K562 (cell line): ENCODE measurements around the gene ABCA3. TPM values are rescaled to one million over a fixed set of nuclear protein-coding genes. Genes with fewer than 3 reads are reported as not detected.

Experiments used
- ATAC-seq: fragments of 200-7000 bp; cut with Tn5 transposase; 3 replicates; pipeline ENCODE4 v1.9.1; 2020; ENCODE audit warnings: moderate library complexity
- BruUV-seq: library from RNA; stranded (reverse); fragments of 400-500 nt; replicated peaks from 2 replicates; lab custom pipeline; 2021; lab: Mats Ljungman, UMichigan
- CTCF ChIA-PET: fragments of 300-600 bp; formaldehyde crosslinking; extraction: SDS; loops from one replicate; lab custom pipeline; 2021; ENCODE audit warnings: low intra/inter-chr PET ratio; lab: Yijun Ruan, JAX
- POLR2A ChIA-PET: fragments of 300-600, 350-650 bp; sonication (Branson Sonifier 250); formaldehyde crosslinking; extraction: SDS; loops from one replicate; lab custom pipeline; 2021; ENCODE audit warnings: antibody characterized with exemption, inconsistent platforms; lab: Yijun Ruan, JAX
- DNase-seq, 4 experiments: peaks; one replicate each; pipeline versions ENCODE4 v3.0.0 to v3.0.0-alpha.2; 2011 to 2018; ENCODE audit warnings: low spot score in 3 of 4, mixed read lengths in 3 of 4; ENCODE audit errors: extremely low read depth in 1 of 4
- FAIRE-seq: peaks from 2 replicates; lab custom pipeline; 2011; peaks lifted over from hg19 to GRCh38; lab: Jason Lieb, UNC
- H2AFZ ChIP-seq: 2 replicates; pipeline ENCODE4 v1.6.0; 2011; ENCODE audit warnings: low read depth, low read length, control low read depth, inconsistent platforms
- H3K27ac ChIP-seq: fragments of 200-600 bp; 3 replicates; pipeline ENCODE4 v1.8.0; 2011; ENCODE audit warnings: low read depth, mild to moderate bottlenecking, control low read depth, inconsistent platforms, low read length, moderate library complexity, mixed read lengths; ENCODE audit errors: extremely low read depth
- H3K27me3 ChIP-seq, 2 experiments: fragments of 300-600 bp in 1 of 2; 2 replicates in 1 of 2; 3 replicates in 1 of 2; pipeline versions ENCODE4 v1.6.0 to v1.8.0; 2011; ENCODE audit warnings: inconsistent platforms in 2 of 2, low read length in 2 of 2, mild to moderate bottlenecking in 1 of 2, mixed read lengths in 1 of 2, moderate library complexity in 1 of 2; ENCODE audit not compliant: control insufficient read depth in 2 of 2, insufficient read depth in 2 of 2
- H3K36me3 ChIP-seq: fragments of 300-600 bp; 3 replicates; pipeline ENCODE4 v1.8.0; 2011; ENCODE audit warnings: mild to moderate bottlenecking, low read length, inconsistent platforms; ENCODE audit not compliant: control insufficient read depth, insufficient read depth
- H3K4me1 ChIP-seq, 2 experiments: fragments of 200-600 bp in 1 of 2; replicated peaks in 1 of 2; 2 replicates in 1 of 2; 3 replicates in 1 of 2; pipeline versions ENCODE4 v1.5.1 to v1.8.0; 2011; ENCODE audit warnings: inconsistent platforms in 2 of 2, low read length in 2 of 2, mild to moderate bottlenecking in 1 of 2, mixed read lengths in 1 of 2, moderate library complexity in 1 of 2; ENCODE audit not compliant: control insufficient read depth in 2 of 2, insufficient read depth in 2 of 2
- H3K4me2 ChIP-seq: 2 replicates; pipeline ENCODE4 v1.6.1; 2011; ENCODE audit warnings: low read length, control low read depth, inconsistent platforms, mixed read lengths; ENCODE audit not compliant: insufficient read depth
- H3K4me3 ChIP-seq: fragments of 200-600 bp; sonication (generic), shearing (Covaris generic); 2 replicates; pipeline ENCODE4 v1.5.1; 2016; ENCODE audit warnings: control low read depth, inconsistent platforms
- H3K79me2 ChIP-seq: fragments of 200-600 bp; 3 replicates; pipeline ENCODE4 v1.8.0; 2011; ENCODE audit warnings: low read length, inconsistent platforms; ENCODE audit not compliant: control insufficient read depth, insufficient read depth
- H3K9ac ChIP-seq, 2 experiments: 2 replicates each; pipeline versions ENCODE4 v1.6.0 to v1.6.1; 2011; ENCODE audit warnings: low read depth in 2 of 2, low read length in 2 of 2, control low read depth in 1 of 2, inconsistent platforms in 1 of 2, mild to moderate bottlenecking in 1 of 2, mixed read lengths in 1 of 2; ENCODE audit not compliant: insufficient read depth in 1 of 2
- H3K9me1 ChIP-seq: one replicate; pipeline ENCODE4 v1.6.0; 2011; ENCODE audit warnings: inconsistent platforms, mild to moderate bottlenecking, low read length, moderate library complexity; ENCODE audit not compliant: control insufficient read depth, insufficient read depth
- H3K9me3 ChIP-seq: replicated peaks from 2 replicates; pipeline ENCODE4 v1.5.1; 2011; ENCODE audit warnings: low read depth, low read length, inconsistent platforms; ENCODE audit not compliant: control insufficient read depth, insufficient read depth
- H4K20me1 ChIP-seq: replicated peaks from 2 replicates; pipeline ENCODE4 v1.6.1; 2011; ENCODE audit warnings: low read length, inconsistent platforms, mixed read lengths; ENCODE audit not compliant: control insufficient read depth, insufficient read depth
- ELF1 ChIP-seq: fragments of 200-800 bp; sonication (Bioruptor generic); IDR thresholded peaks from 2 replicates; pipeline ENCODE4 v1.6.1; 2016; ENCODE audit warnings: missing genetic modification characterization, missing compliant biosample characterization
- MBD2 ChIP-seq: sonication (generic); IDR thresholded peaks from 2 replicates; pipeline ENCODE4 v1.6.1; 2016; ENCODE audit warnings: low read depth, borderline replicate concordance
- NR3C1 ChIP-seq: sonication (generic); formaldehyde crosslinking; IDR thresholded peaks from 2 replicates; pipeline ENCODE4 v1.8.1; 2022; ENCODE audit warnings: missing genetic modification reagents
- RFX5 ChIP-seq: IDR thresholded peaks from 2 replicates; pipeline ENCODE4 v1.6.1; 2011; ENCODE audit warnings: low read depth, mild to moderate bottlenecking, improper control_type of control experiment, low read length
- RHOXF2B ChIP-seq: fragments of 250-450 bp; sonication (Bioruptor Pico); conservative IDR thresholded peaks from 2 replicates; pipeline ENCODE4 v1.5.1; 2021
- WHSC1 ChIP-seq: IDR thresholded peaks from one replicate; pipeline ENCODE4 v1.6.1; 2012; ENCODE audit warnings: low read length, control low read depth, inconsistent platforms
- WGBS: fragments of 100-300 bp; shearing (Covaris generic); methylation state at CpG from one replicate; pipeline ENCODE4 v1.1.6; 2016; ENCODE audit warnings: low coverage, mixed read lengths; ENCODE audit not compliant: insufficient coverage; ENCODE audit errors: missing lambda C conversion rate; 5-methylcytosine and 5-hydroxymethylcytosine counted together
- in situ Hi-C: fragments of 300-500 bp; cut with MboI; formaldehyde crosslinking; loops from 4 replicates; pipeline ENCODE4 v1.15.0; 2018; ENCODE audit warnings: inconsistent platforms, mixed read lengths
- intact Hi-C: fragments of 100-400 bp; cut with micrococcal nuclease; formaldehyde crosslinking; loops from 2 replicates; pipeline ENCODE4 v1.14.2; 2022
- polyA plus RNA-seq, 8 experiments: library from polyadenylated mRNA; depleted of rRNA in 4 of 8; stranded (reverse) in 5 of 8; unstranded in 3 of 8; fragments of >200 nt; fragmentation: Nextera tagmentation in 2 of 8; fragmentation: Illumina TruSeq in 1 of 8; extraction: Ambion mirVana in 2 of 8; extraction: Trizol in 1 of 8; gene quantifications; 2 replicates each; pipeline versions ENCODE4 v1.2.1 to v1.2.3, GENCODE V29; 2011 to 2014; ENCODE audit warnings: inconsistent platforms in 1 of 8, missing spikeins in 1 of 8
- total RNA-seq, 7 experiments: library from RNA; depleted of rRNA in 6 of 7; stranded (reverse); fragments of >200 nt in 6 of 7; fragmentation: Illumina TruSeq in 2 of 7; extraction: Trizol in 2 of 7; gene quantifications; 2 replicates each; pipeline versions ENCODE4 v1.2.1 to v1.2.3, GENCODE V29; 2011 to 2021; ENCODE audit warnings: low replicate concordance in 1 of 7
- TF ChIP-seq, protein P1 (sequence below): fragments of 450-650 bp; IDR thresholded peaks from 2 replicates; pipeline ENCODE4 v1.6.1; 2016; ENCODE audit warnings: mild to moderate bottlenecking
- TF ChIP-seq, protein P2 (sequence below): fragments of 200-800 bp; sonication (Bioruptor generic); IDR thresholded peaks from 2 replicates; pipeline ENCODE4 v1.6.1; 2016; ENCODE audit warnings: missing genetic modification characterization, missing compliant biosample characterization

Gene ABCA3
- total and polyA plus RNA-seq, 9 of the 15 experiments (the other 6 are each of a cell fraction or from before 2014, with no cell fraction given) = 0.66 to 23.7 (median 6.9) TPM

DNA sequence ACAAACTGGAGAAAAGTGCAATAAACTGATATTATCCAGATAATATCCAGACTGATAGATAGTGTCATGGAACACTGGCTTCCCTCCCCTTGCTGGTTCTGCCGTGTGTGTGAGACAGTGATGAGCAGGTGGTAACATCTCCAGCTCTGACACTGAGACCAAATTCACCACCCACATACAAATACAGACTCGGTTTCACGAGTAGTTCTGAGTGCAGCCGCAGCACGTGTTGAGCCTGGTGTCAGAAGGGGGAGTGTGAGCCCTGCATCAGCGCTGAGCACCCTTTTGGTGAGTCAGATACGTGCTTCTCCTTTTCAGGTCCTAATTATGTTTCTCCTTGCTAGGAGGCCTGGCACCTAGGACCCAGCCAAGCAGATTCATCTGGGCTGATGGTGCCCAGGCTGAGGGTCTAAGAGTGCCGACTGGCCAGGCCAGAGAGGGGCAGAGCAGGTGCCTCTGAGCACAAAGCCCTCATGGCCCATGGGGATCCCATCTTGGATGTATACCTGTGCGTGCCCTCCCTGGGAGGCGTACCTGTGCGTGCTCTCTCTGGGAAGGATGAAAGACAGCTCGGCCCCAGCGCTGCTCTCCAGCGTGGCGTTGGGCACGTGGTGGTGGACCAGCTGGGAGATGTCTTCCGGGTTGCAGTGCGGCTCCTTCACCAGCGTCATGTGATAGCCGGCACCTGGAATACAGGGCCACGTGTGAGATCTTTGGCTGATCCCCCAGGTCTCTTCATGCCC, 45.3 kb downstream of the ABCA3 start:
- Histone ChIP-seq H3K9me1 (no peaks in the 10 kb centered on the region), H3K36me3 (peaks cover 46% of the 10 kb centered on the region; the same call in 2 of the 3 replicates), H3K27me3 (no peaks in the 10 kb centered on the region), H2AFZ (no peak overlapping the region), H3K4me3 (no peak overlapping the region), H3K27ac (no peak overlapping the region), H3K4me1 (peaks cover 6 to 24% of the 10 kb centered on the region in 2 experiments; a peak in 4 of 5 replicates), H3K9ac (no peak overlapping the region), H4K20me1 (no peaks in the 10 kb centered on the region; the same call in 1 of the 2 replicates), H3K4me2 (no peak overlapping the region), H3K79me2 (no peaks in the 10 kb centered on the region), H3K9me3 (no peaks in the 10 kb centered on the region)
- in situ Hi-C loops = no loop called here
- ATAC-seq (no peak), FAIRE-seq (no peak), DNase-seq (no peak)
- no TSS peak for BruUV-seq
- intact Hi-C loops = no loop called here
- TF ChIP-seq MBD2 (no peak), RFX5 (no peak), WHSC1 (no peak), ELF1 (tag) (no peak), RHOXF2B (CRISPR knock-in tag) (no peak), NR3C1 (CRISPR knock-in tag) (no peak)
- TF ChIP-seq, protein P1, sequence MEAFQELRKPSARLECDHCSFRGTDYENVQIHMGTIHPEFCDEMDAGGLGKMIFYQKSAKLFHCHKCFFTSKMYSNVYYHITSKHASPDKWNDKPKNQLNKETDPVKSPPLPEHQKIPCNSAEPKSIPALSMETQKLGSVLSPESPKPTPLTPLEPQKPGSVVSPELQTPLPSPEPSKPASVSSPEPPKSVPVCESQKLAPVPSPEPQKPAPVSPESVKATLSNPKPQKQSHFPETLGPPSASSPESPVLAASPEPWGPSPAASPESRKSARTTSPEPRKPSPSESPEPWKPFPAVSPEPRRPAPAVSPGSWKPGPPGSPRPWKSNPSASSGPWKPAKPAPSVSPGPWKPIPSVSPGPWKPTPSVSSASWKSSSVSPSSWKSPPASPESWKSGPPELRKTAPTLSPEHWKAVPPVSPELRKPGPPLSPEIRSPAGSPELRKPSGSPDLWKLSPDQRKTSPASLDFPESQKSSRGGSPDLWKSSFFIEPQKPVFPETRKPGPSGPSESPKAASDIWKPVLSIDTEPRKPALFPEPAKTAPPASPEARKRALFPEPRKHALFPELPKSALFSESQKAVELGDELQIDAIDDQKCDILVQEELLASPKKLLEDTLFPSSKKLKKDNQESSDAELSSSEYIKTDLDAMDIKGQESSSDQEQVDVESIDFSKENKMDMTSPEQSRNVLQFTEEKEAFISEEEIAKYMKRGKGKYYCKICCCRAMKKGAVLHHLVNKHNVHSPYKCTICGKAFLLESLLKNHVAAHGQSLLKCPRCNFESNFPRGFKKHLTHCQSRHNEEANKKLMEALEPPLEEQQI = no peak
- TF ChIP-seq, protein P2, sequence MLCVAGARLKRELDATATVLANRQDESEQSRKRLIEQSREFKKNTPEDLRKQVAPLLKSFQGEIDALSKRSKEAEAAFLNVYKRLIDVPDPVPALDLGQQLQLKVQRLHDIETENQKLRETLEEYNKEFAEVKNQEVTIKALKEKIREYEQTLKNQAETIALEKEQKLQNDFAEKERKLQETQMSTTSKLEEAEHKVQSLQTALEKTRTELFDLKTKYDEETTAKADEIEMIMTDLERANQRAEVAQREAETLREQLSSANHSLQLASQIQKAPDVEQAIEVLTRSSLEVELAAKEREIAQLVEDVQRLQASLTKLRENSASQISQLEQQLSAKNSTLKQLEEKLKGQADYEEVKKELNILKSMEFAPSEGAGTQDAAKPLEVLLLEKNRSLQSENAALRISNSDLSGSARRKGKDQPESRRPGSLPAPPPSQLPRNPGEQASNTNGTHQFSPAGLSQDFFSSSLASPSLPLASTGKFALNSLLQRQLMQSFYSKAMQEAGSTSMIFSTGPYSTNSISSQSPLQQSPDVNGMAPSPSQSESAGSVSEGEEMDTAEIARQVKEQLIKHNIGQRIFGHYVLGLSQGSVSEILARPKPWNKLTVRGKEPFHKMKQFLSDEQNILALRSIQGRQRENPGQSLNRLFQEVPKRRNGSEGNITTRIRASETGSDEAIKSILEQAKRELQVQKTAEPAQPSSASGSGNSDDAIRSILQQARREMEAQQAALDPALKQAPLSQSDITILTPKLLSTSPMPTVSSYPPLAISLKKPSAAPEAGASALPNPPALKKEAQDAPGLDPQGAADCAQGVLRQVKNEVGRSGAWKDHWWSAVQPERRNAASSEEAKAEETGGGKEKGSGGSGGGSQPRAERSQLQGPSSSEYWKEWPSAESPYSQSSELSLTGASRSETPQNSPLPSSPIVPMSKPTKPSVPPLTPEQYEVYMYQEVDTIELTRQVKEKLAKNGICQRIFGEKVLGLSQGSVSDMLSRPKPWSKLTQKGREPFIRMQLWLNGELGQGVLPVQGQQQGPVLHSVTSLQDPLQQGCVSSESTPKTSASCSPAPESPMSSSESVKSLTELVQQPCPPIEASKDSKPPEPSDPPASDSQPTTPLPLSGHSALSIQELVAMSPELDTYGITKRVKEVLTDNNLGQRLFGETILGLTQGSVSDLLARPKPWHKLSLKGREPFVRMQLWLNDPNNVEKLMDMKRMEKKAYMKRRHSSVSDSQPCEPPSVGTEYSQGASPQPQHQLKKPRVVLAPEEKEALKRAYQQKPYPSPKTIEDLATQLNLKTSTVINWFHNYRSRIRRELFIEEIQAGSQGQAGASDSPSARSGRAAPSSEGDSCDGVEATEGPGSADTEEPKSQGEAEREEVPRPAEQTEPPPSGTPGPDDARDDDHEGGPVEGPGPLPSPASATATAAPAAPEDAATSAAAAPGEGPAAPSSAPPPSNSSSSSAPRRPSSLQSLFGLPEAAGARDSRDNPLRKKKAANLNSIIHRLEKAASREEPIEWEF (CRISPR knock-in tag) = no peak
- CTCF ChIA-PET = interaction anchor here (0.7 to 2.5 kb wide), 2 partner anchors 206 to 236 kb away, joined by 4 to 12 read pairs; no protein-coding TSS in a partner anchor
- 93% methylated on average over 20 of the region's 21 CpGs for WGBS
- POLR2A ChIA-PET = interaction anchor here (0.6 to 0.8 kb wide), 3 partner anchors 10 to 801 kb away, joined by 3 read pairs; no protein-coding TSS in a partner anchor
